Measurements from ENCODE around the gene IRF2.
"Not testable (repeated sequence)": the region's sequence is repeated elsewhere in the genome, so short reads cannot be mapped to it uniquely, and the experiment has no call there.

IRF2 gene

DNA sequence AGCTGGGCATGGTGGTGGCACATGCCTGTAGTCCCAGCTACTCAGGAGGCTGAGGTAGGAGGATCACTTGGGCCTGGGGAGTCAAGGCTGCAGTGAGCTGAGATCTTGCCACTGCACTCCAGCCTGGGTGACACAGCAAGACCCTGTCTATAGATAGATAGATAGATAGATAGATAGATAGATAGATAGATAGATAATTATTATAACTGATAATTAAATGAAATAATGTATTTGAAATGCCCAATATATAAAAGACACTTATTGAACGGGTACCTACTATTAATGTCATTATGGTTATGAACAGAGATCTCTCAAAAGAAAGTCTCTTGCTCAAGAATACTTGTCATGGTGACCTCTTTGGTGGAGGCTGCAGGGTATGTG, 131.5 kb downstream of the IRF2 start:
- not testable (repeated sequence) for DNase-seq

DNA sequence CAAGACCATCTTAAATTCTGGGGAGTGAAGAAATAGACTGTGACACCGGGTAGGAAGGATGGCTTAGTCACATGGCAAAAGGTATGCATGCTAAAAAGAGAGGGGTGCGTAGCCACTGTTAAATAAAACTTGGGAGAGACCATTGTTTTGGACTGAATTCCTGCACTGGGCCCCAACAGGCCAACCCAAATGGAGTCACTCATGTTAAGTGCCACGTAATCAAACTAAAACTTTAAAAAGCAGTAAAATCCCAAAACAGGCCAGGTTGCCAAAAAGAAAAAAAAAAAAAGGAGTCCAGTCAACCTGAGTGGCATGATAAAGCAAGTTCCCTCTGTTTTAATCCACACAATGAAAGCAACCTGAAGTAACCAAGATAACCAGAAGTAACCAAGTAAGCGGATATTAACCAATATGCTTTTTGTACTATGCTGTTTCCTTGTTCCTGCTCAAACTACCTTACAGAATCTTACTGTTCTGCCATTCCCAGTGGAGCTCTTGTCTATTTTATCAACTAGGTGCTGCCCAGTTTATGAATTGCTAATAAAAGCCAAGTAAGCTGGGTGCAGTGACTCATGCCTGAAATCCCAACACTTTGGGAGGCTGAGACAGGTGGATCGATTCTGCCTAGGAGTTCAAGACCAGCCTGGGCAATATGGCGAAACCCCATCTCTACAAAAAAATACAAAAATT, 132.0 kb downstream of the IRF2 start:
- no peak for DNase-seq

- DNase-seq, result not testable (repeated sequence)
Observed at GRCh38 chr4:184339398-184340193, 134.8 kb downstream of the IRF2 start.

DNA sequence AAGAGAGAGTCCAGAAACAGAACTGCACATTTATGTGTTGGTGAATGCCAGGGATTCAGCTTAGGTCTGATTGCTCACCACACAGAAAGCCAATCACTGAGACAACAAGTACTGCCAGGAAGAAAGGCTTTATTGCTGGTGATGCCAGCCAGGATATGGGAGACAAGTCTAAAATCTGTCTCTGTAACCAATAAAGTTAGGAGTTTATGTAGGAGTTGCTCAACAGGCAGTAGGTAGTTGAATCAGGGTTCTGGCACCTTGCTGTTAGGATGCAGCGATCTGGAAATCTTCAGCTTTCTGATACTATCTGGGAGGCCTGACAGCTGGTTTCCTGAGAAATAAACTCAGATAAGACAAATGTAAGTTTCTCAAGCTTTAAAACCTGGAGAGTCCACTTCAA, 136.4 kb downstream of the IRF2 start:
- DNase-seq, result no peak
